Lower leg skin (tissue), 4 donors: ENCODE results near the gene STK16. TPM values are rescaled to one million over a fixed set of nuclear protein-coding genes. Genes with fewer than 3 reads are reported as not detected.

Source experiments
- DNase-seq, 2 donors: peaks; one replicate each; pipeline ENCODE4 v3.0.0-alpha.2; 2019; ENCODE audit warnings: low spot score in 2 of 2
- H3K4me3 ChIP-seq: fragments of 200-600 bp; sonication (generic); 2 replicates; pipeline ENCODE4 v1.5.1; 2017; ENCODE audit warnings: mild to moderate bottlenecking, low read depth; ENCODE audit not compliant: poor library complexity, severe bottlenecking
- POLR2A ChIP-seq, 2 donors: fragments of 450-650 bp; IDR thresholded peaks; one replicate each; pipeline ENCODE4 v1.6.1; 2016 to 2017; ENCODE audit warnings: antibody characterized with exemption in 2 of 2, mild to moderate bottlenecking in 1 of 2, moderate library complexity in 1 of 2
- whole genome bisulfite sequencing, 2 donors: methylation state at CpG; one replicate each; pipeline ENCODE4 v1.1.5; 2018; 5-methylcytosine and 5-hydroxymethylcytosine counted together
- intact Hi-C: fragments of 100-400 bp; cut with DNase I; formaldehyde crosslinking; loops from one replicate; pipeline ENCODE4 v1.15.0; 2023; ENCODE audit warnings: low total_unique reads
- total RNA-seq, 4 donors: library from RNA; depleted of rRNA; stranded (reverse); fragments of >200 nt; gene quantifications; one replicate each; pipeline ENCODE4 v1.1.0, GENCODE V29; 2016
- TF ChIP-seq, protein P1 (sequence below), 3 donors: fragments of 450-650 bp; IDR thresholded peaks; one replicate each; pipeline ENCODE4 v1.5.1; 2016; ENCODE audit warnings: antibody characterized with exemption in 3 of 3, mild to moderate bottlenecking in 3 of 3, moderate library complexity in 2 of 3

Gene STK16
- total RNA-seq, 4 donors from 2014 or later, result 12.9 to 26.4 (median 13.8) TPM

DNA sequence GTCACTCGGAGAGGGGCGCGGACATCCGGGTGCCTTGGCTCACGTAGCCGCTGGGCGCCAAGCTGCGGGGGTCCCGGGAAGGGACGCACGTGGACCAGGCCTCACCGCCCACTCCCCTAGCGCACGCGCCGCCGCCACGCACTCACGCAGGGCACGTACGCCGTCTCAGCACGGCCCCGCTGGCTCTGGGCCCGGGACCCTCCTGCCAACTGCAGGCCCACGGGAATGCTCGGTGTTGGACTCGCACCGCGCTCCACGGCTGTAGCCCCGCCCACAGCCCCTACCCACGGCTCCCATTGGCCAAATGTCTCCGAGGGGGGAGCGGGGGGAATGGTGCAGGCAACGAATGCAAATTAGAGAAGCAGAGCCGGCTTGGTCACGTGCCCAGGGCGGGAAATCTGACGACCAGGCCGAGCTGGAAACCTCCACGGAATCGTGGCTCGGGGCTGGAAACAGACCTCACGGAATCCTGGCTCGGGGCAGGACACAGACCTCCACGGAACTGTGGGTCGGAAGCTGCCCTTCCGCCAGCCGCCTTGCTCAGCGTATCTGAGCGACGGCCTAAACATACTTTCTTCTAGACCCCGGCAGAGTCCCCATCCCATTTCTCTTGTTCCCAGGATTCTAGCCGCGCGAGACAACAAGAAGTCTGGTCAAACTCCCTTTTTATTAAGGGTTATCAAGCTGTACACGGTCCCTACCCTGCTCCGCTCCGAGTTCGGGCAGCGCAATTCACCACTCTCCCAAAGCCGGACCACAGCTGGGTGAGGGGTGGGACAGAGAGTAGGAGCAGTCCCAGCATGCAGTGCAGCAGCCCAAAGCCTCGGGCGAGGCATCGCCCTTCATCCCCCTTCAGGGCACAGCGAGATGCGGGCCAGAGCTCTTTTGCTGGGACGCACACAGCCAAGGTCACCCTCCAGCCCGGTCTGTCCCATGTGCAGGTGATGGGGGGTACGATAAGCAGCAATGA lies 26.3 kb upstream of the STK16 start, which contains the start of gene ABCB6:
ABCB6 (minus strand) TSS at position 227 of the 970 bp plus-strand sequence. CDS start 285 bp downstream, outside the sequence.
- no peak for TF ChIP-seq POLR2A (IDR thresholded peaks at IDR 0.05)
- TF ChIP-seq, protein P1, sequence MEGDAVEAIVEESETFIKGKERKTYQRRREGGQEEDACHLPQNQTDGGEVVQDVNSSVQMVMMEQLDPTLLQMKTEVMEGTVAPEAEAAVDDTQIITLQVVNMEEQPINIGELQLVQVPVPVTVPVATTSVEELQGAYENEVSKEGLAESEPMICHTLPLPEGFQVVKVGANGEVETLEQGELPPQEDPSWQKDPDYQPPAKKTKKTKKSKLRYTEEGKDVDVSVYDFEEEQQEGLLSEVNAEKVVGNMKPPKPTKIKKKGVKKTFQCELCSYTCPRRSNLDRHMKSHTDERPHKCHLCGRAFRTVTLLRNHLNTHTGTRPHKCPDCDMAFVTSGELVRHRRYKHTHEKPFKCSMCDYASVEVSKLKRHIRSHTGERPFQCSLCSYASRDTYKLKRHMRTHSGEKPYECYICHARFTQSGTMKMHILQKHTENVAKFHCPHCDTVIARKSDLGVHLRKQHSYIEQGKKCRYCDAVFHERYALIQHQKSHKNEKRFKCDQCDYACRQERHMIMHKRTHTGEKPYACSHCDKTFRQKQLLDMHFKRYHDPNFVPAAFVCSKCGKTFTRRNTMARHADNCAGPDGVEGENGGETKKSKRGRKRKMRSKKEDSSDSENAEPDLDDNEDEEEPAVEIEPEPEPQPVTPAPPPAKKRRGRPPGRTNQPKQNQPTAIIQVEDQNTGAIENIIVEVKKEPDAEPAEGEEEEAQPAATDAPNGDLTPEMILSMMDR (IDR thresholded peaks at IDR 0.05), result no peak
- 10 to 21% methylated on average over 36 to 70 of the region's 71 CpGs for WGBS, 2 donors
- peak within 1 kb of the TSS; percentile 26 for H3K4me3 ChIP-seq
- peak; percentile 97 to 99 for DNase-seq
- intact Hi-C loops, result no loop called here

DNA sequence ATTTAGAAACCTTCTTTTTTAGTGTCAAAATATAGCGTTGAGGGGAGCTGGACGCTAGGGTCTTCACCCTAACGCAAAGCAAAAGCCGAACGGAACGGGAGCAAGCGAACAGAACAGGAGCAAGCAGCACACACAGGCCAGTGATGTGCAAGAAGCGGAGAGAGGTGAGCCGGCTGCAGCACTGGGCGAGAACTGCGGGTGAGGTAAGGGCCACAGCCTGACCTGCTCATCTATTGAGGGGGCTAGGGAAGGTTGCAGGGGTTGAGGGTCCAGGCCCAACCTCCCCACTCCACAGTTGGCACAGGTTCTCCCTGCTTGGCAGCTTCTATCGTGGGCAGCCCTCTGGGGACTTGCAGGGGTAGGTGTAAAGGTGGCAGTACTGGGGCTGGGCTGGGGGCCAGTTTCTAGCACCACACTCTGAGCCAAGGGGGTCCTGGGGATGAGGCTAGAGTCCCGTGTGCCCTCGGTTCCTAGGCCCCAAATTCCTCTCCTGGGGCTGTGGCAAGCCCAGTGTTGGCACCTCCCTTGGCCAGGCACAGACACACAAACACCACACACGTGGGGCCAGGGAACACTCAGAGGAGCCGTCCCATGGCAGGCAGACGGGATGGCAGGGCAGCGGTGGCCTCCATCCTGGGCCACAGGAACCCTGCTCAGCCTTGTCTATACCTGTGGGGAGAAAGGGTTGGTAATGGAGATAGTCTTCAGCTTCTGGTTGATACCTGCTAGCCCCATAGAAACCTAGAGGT lies 25.3 kb upstream of the STK16 start:
- no peak for DNase-seq
- intact Hi-C loops, result loop anchor here (10.0 kb wide), 1 partner anchor 915 kb away; no protein-coding TSS in a partner anchor
- 88 to 89% methylated on average over 18 of the region's 18 CpGs for WGBS, 2 donors
- H3K4me3 ChIP-seq, result no peak overlapping the region
- TF ChIP-seq, protein P1 (IDR thresholded peaks at IDR 0.05), result no peak
- no peak for TF ChIP-seq POLR2A (IDR thresholded peaks at IDR 0.05)

DNA sequence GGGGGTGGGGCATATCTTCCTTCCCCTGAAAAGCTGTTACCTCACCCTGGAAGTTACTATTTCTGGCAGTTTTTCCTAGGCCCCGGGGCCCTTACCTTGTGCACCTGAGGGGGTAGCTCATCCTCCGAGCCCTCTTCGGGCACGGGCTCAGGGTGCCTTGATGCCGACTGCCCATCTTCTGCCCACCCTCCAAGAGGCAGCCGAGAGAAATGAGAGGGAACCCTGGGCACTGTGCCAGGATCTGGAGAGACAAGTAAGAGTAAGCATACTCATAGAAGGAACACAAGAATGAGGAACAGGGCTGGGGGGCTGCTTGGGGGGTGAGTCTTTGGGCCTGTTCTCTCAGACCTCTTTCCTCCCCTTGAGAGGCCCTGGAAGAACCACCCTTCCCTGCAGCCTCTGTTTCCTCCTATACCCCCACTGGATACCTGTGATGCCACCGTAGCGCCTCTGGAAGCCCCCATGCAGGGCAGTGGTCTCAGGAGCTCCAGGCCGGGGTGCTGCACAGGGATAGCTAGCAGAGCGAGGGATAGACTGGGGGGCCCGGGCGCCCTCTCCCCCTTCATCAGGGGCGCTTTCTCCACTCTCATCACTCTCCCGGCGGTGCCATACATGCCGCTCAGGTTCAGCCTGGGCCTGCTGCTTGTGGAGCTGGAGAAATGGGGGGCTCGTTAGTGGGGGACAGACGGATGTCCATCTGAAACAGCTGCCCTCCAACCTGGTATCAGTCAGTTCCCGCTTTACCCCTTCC lies 24.5 kb upstream of the STK16 start:
- intact Hi-C loops, result loop anchor here (10.0 kb wide), 1 partner anchor 916 kb away; no protein-coding TSS in a partner anchor
- no peak for TF ChIP-seq POLR2A (IDR thresholded peaks at IDR 0.05)
- TF ChIP-seq, protein P1 (IDR thresholded peaks at IDR 0.05), result no peak
- WGBS, 2 donors, result 87 to 88% methylated on average over 19 of the region's 19 CpGs
- DNase-seq, result no peak
- H3K4me3 ChIP-seq, result no peak overlapping the region

DNA sequence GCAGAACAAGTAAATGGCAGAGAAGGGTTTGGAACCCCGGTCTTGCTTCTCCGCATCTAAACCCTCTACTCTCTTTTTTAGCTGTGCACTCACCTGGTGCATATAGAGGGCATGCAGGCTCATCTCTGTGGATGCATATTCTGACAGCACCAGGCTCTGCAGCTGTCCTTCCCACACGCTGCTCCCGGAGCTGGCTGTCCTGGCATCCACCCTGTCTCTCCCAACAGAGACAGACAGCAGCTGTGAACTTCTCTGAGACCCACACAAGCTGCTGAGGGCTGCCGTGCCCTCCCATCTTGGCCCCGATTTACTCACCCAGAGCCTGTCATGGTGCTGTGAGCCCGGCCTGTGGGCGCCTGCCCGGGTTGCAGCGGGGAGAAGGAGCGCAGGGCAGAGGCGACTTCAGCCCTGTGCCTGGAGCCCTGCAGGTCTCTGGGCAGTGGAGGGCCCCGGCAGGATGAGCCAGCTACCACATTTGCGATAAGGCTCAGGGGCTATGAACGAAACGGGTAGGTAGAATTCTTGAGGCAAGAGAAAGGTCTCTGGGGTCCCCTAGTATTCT lies 23.2 kb upstream of the STK16 start:
- 89 to 95% methylated on average over 8 to 16 of the region's 16 CpGs for WGBS, 2 donors
- intact Hi-C loops, result loop anchor here (10.0 kb wide), 1 partner anchor 917 kb away; no protein-coding TSS in a partner anchor
- DNase-seq, result no peak

More for the DNA sequence above, 23.2 kb upstream of the STK16 start:
- TF ChIP-seq, protein P1 (IDR thresholded peaks at IDR 0.05), result no peak
- no peak for TF ChIP-seq POLR2A (IDR thresholded peaks at IDR 0.05)
- no peak overlapping the region for H3K4me3 ChIP-seq
